Breast epithelium (tissue), 4 donors: ENCODE measurements around the gene FAM193A. TPM values are rescaled to one million over a fixed set of nuclear protein-coding genes. Genes with fewer than 3 reads are reported as not detected.
"Not testable (repeated sequence)": the region's sequence is repeated elsewhere in the genome, so short reads cannot be mapped to it uniquely, and the experiment has no call there.

Experiments
- DNase-seq, 2 donors: peaks; one replicate each; pipeline ENCODE4 v3.0.0-alpha.2; 2019; ENCODE audit warnings: low spot score in 2 of 2
- H3K27ac ChIP-seq, 2 donors: fragments of 200-600 bp; sonication (generic) in 1 of 2; one replicate each; pipeline ENCODE4 v1.5.1; 2016 to 2019; ENCODE audit warnings: mild to moderate bottlenecking in 1 of 2
- H3K27me3 ChIP-seq, 2 donors: fragments of 200-600 bp; sonication (generic) in 1 of 2; one replicate each; pipeline versions ENCODE4 v1.5.1 to v1.6.0; 2017 to 2019; ENCODE audit warnings: control low read depth in 1 of 2, mild to moderate bottlenecking in 1 of 2
- H3K36me3 ChIP-seq: fragments of 200-600 bp; one replicate; pipeline ENCODE4 v1.5.1; 2019
- H3K4me1 ChIP-seq, 2 donors: fragments of 200-600 bp; sonication (generic); one replicate each; pipeline ENCODE4 v1.5.1; 2016 to 2019; ENCODE audit warnings: control low read depth in 1 of 2
- H3K4me3 ChIP-seq, 3 donors: fragments of 200-600 bp; sonication (generic); 1 replicate in 2 of 3; 2 replicates in 1 of 3; pipeline ENCODE4 v1.5.1; 2016 to 2019; ENCODE audit warnings: mild to moderate bottlenecking in 3 of 3, moderate library complexity in 2 of 3
- H3K9me3 ChIP-seq, 2 donors: fragments of 200-600 bp; sonication (generic) in 1 of 2; one replicate each; pipeline ENCODE4 v1.5.1; 2016 to 2019; ENCODE audit warnings: control low read depth in 1 of 2
- CTCF ChIP-seq, 3 donors: fragments of 450-650 bp; IDR thresholded peaks; one replicate each; pipeline ENCODE4 v1.5.1; 2016 to 2017; ENCODE audit warnings: antibody characterized with exemption in 3 of 3, mild to moderate bottlenecking in 3 of 3, moderate library complexity in 3 of 3
- POLR2A ChIP-seq: fragments of 450-650 bp; IDR thresholded peaks from one replicate; pipeline ENCODE4 v1.6.1; 2016; ENCODE audit warnings: antibody characterized with exemption, mild to moderate bottlenecking, moderate library complexity
- POLR2AphosphoS5 ChIP-seq, 3 donors: sonication (generic); formaldehyde crosslinking; IDR thresholded peaks; one replicate each; pipeline ENCODE4 v1.6.1; 2017; ENCODE audit warnings: antibody characterized with exemption in 3 of 3
- intact Hi-C: fragments of 100-400 bp; cut with DNase I; formaldehyde crosslinking; loops from one replicate; pipeline ENCODE4 v1.15.1; 2023; ENCODE audit warnings: low total_unique reads
- total RNA-seq, 3 donors: library from RNA; depleted of rRNA; stranded (reverse); fragments of >200 nt; gene quantifications; one replicate each; pipeline ENCODE4 v1.1.0, GENCODE V29; 2016

The FAM193A gene
- total RNA-seq, 3 donors from 2014 or later, result 24.5 to 26.5 (median 24.7) TPM

GRCh38 chr4:2634014-2634413 is 97.6 kb downstream of the FAM193A start:
- Histone ChIP-seq H3K9me3 (no peaks in the 10 kb centered on the region), H3K27me3 (no peaks in the 10 kb centered on the region), H3K4me1 (no peaks in the 10 kb centered on the region), H3K27ac (no peak overlapping the region), H3K36me3 (peaks cover 4% of the 10 kb centered on the region), H3K4me3 (no peak overlapping the region)
- TF ChIP-seq POLR2AphosphoS5 (IDR thresholded peaks at IDR 0.05) (no peak), POLR2A (no peak), CTCF (IDR thresholded peaks at IDR 0.05) (no peak)
- intact Hi-C loops, result loop anchor here (5.0 kb wide), 1 partner anchor 113 kb away; no protein-coding TSS in a partner anchor
- DNase-seq, result no peak

- H3K27me3 ChIP-seq, result no peaks in the 10 kb centered on the region
- intact Hi-C loops, result no loop called here
- TF ChIP-seq CTCF (IDR thresholded peaks at IDR 0.05) (no peak), POLR2A (no peak), POLR2AphosphoS5 (IDR thresholded peaks at IDR 0.05) (no peak)
- no peaks in the 10 kb centered on the region for H3K4me1 ChIP-seq
- no peak overlapping the region for H3K27ac ChIP-seq
- H3K4me3 ChIP-seq, result no peak overlapping the region
- DNase-seq, result no peak
- H3K36me3 ChIP-seq, result no peaks in the 10 kb centered on the region
- no peaks in the 10 kb centered on the region for H3K9me3 ChIP-seq
These were observed 99.9 kb downstream of the FAM193A start for GRCh38 chr4:2636331-2636730.

- H3K4me3 ChIP-seq, H3K9me3 ChIP-seq, H3K36me3 ChIP-seq, DNase-seq, H3K27ac ChIP-seq, intact Hi-C loops, H3K27me3 ChIP-seq, H3K4me1 ChIP-seq: not testable (repeated sequence)
These were observed 100.5 kb downstream of the FAM193A start for GRCh38 chr4:2636994-2637393.

GRCh38 chr4:2637956-2638552 is 101.6 kb downstream of the FAM193A start:
- Histone ChIP-seq H3K36me3 (no peaks in the 10 kb centered on the region), H3K4me3 (no peak overlapping the region), H3K27ac (no peak overlapping the region), H3K9me3 (no peaks in the 10 kb centered on the region), H3K27me3 (no peaks in the 10 kb centered on the region), H3K4me1 (no peaks in the 10 kb centered on the region)
- intact Hi-C loops, result no loop called here
- DNase-seq, result peak in 1 of 2 donors; percentile 20
- no peak for TF ChIP-seq POLR2A
- TF ChIP-seq POLR2AphosphoS5 (IDR thresholded peaks at IDR 0.05), result no peak
- no peak for TF ChIP-seq CTCF (IDR thresholded peaks at IDR 0.05)

- Histone ChIP-seq H3K4me1 (no peaks in the 10 kb centered on the region), H3K9me3 (no peaks in the 10 kb centered on the region), H3K4me3 (no peak overlapping the region), H3K27me3 (no peaks in the 10 kb centered on the region), H3K36me3 (no peaks in the 10 kb centered on the region), H3K27ac (no peak overlapping the region)
- DNase-seq, result no peak
- no peak for TF ChIP-seq POLR2AphosphoS5 (IDR thresholded peaks at IDR 0.05)
- TF ChIP-seq CTCF (IDR thresholded peaks at IDR 0.05), result no peak
- no peak for TF ChIP-seq POLR2A
- intact Hi-C loops, result no loop called here
These were observed 102.3 kb downstream of the FAM193A start for GRCh38 chr4:2638730-2639129.

- H3K36me3 ChIP-seq, result peaks cover 3% of the 10 kb centered on the region
- intact Hi-C loops, result no loop called here
These were observed 106.5 kb downstream of the FAM193A start for GRCh38 chr4:2642968-2643367.

More at GRCh38 chr4:2642968-2643367, 106.5 kb downstream of the FAM193A start:
- TF ChIP-seq POLR2A (no peak), CTCF (IDR thresholded peaks at IDR 0.05) (no peak), POLR2AphosphoS5 (IDR thresholded peaks at IDR 0.05) (no peak)
- Histone ChIP-seq H3K9me3 (no peaks in the 10 kb centered on the region), H3K27me3 (no peaks in the 10 kb centered on the region), H3K27ac (no peak overlapping the region), H3K4me1 (no peaks in the 10 kb centered on the region), H3K4me3 (no peak overlapping the region)
- no peak for DNase-seq
